BE2C (cell line): Measurements from ENCODE around the gene RCAN1.

Source experiments
- DNase-seq: peaks from one replicate; pipeline ENCODE4 v3.0.0-alpha.2; 2020
- H3K27me3 ChIP-seq: fragments of 250-450 bp; sonication (Bioruptor Pico); 2 replicates; pipeline ENCODE4 v1.5.1; 2020; ENCODE audit warnings: mild to moderate bottlenecking
- H3K36me3 ChIP-seq: fragments of 250-450 bp; sonication (Bioruptor Pico); 2 replicates; pipeline ENCODE4 v1.5.1; 2020; ENCODE audit warnings: mild to moderate bottlenecking
- H3K4me1 ChIP-seq: fragments of 250-450 bp; sonication (Bioruptor Pico); 2 replicates; pipeline ENCODE4 v1.5.1; 2020
- H3K4me3 ChIP-seq: 2 replicates; pipeline ENCODE4 v1.5.1; 2011; ENCODE audit warnings: low read depth, low read length
- H3K9me3 ChIP-seq: fragments of 250-450 bp; sonication (Bioruptor Pico); 2 replicates; pipeline ENCODE4 v1.5.1; 2020
- CTCF ChIP-seq: IDR thresholded peaks from 2 replicates; pipeline ENCODE4 v1.5.1; 2012; ENCODE audit warnings: mild to moderate bottlenecking, low read depth, low read length

RCAN1 gene

GRCh38 chr21:34626131-34626530 is 11.2 kb upstream of the RCAN1 start:
- no peaks in the 10 kb centered on the region for H3K9me3 ChIP-seq
- peaks cover 13% of the 10 kb centered on the region for H3K27me3 ChIP-seq
- H3K4me1 ChIP-seq, result no peaks in the 10 kb centered on the region
- no peaks in the 10 kb centered on the region for H3K36me3 ChIP-seq
- H3K4me3 ChIP-seq, result no peak overlapping the region
- TF ChIP-seq CTCF, result no peak
- DNase-seq, result no peak

GRCh38 chr21:34625030-34625593 is 10.2 kb upstream of the RCAN1 start:
- Histone ChIP-seq H3K27me3 (peaks cover 17% of the 10 kb centered on the region), H3K36me3 (no peaks in the 10 kb centered on the region), H3K9me3 (no peaks in the 10 kb centered on the region), H3K4me1 (no peaks in the 10 kb centered on the region), H3K4me3 (no peak overlapping the region)
- DNase-seq, result no peak
- TF ChIP-seq CTCF, result no peak

GRCh38 chr21:34623516-34623915 is 8.6 kb upstream of the RCAN1 start:
- DNase-seq, result no peak
- no peaks in the 10 kb centered on the region for H3K4me1 ChIP-seq
- no peaks in the 10 kb centered on the region for H3K9me3 ChIP-seq
- no peaks in the 10 kb centered on the region for H3K36me3 ChIP-seq
- no peak for TF ChIP-seq CTCF
- no peak overlapping the region for H3K4me3 ChIP-seq
- peaks cover 28% of the 10 kb centered on the region for H3K27me3 ChIP-seq

GRCh38 chr21:34621434-34622350 is 6.8 kb upstream of the RCAN1 start:
- H3K9me3 ChIP-seq, result no peaks in the 10 kb centered on the region
- H3K27me3 ChIP-seq, result peaks cover 43% of the 10 kb centered on the region
- no peak for DNase-seq
- TF ChIP-seq CTCF, result no peak
- no peak overlapping the region for H3K4me3 ChIP-seq
- H3K36me3 ChIP-seq, result no peaks in the 10 kb centered on the region
- no peaks in the 10 kb centered on the region for H3K4me1 ChIP-seq

GRCh38 chr21:34619841-34620665 is 5.1 kb upstream of the RCAN1 start:
- no peak for TF ChIP-seq CTCF
- no peak for DNase-seq
- Histone ChIP-seq H3K4me1 (no peaks in the 10 kb centered on the region), H3K9me3 (no peaks in the 10 kb centered on the region), H3K36me3 (no peaks in the 10 kb centered on the region), H3K4me3 (no peak overlapping the region), H3K27me3 (peaks cover 35% of the 10 kb centered on the region)
